Natural killer cell (primary cell): ENCODE measurements around the gene FBL. TPM values are rescaled to one million over a fixed set of nuclear protein-coding genes. Genes with fewer than 3 reads are reported as not detected.
"Not testable (repeated sequence)": the region's sequence is repeated elsewhere in the genome, so short reads cannot be mapped to it uniquely, and the experiment has no call there.

Experiments used
- ATAC-seq, 3 donors: fragments of 150-1000 bp in 2 of 3; fragments of 200-7000 bp in 1 of 3; cut with Tn5 transposase; 1 replicate in 1 of 3; 2 replicates in 2 of 3; pipeline ENCODE4 v1.10.0; 2021; ENCODE audit warnings: mild to moderate bottlenecking in 2 of 3, moderate library complexity in 2 of 3
- DNase-seq, 2 donors: peaks; one replicate each; pipeline versions ENCODE4 v3.0.0 to v3.0.0-alpha.2; 2013 to 2021; ENCODE audit warnings: mixed read lengths in 1 of 2
- H3K27ac ChIP-seq: one replicate; pipeline ENCODE4 v1.5.1; 2013; ENCODE audit warnings: mild to moderate bottlenecking, low read length
- H3K27me3 ChIP-seq: one replicate; pipeline ENCODE4 v1.6.1; 2013; ENCODE audit warnings: low read length; ENCODE audit not compliant: control insufficient read depth, insufficient read depth
- H3K36me3 ChIP-seq: one replicate; pipeline ENCODE4 v1.6.1; 2013; ENCODE audit warnings: low read length; ENCODE audit not compliant: control insufficient read depth, insufficient read depth
- H3K4me1 ChIP-seq: one replicate; pipeline ENCODE4 v1.6.1; 2013; ENCODE audit warnings: low read length; ENCODE audit not compliant: control insufficient read depth, insufficient read depth
- H3K4me3 ChIP-seq: one replicate; pipeline ENCODE4 v1.5.1; 2013; ENCODE audit warnings: low read length
- H3K9me3 ChIP-seq: one replicate; pipeline ENCODE4 v1.6.1; 2013; ENCODE audit warnings: low read length; ENCODE audit not compliant: control insufficient read depth, insufficient read depth
- H3K27ac Mint-ChIP-seq, 2 donors: one replicate each; pipeline ENCODE4 v1.8.0; 2022; ENCODE audit warnings: mild to moderate bottlenecking in 2 of 2, mixed read lengths in 2 of 2, moderate library complexity in 1 of 2
- H3K27me3 Mint-ChIP-seq, 2 donors: one replicate each; pipeline ENCODE4 v1.8.0; 2022; ENCODE audit warnings: low read depth in 2 of 2, mixed read lengths in 2 of 2
- H3K36me3 Mint-ChIP-seq: one replicate; pipeline ENCODE4 v1.8.0; 2022; ENCODE audit warnings: mixed read lengths
- H3K4me1 Mint-ChIP-seq, 2 donors: one replicate each; pipeline ENCODE4 v1.8.0; 2022; ENCODE audit warnings: mixed read lengths in 2 of 2
- H3K4me3 Mint-ChIP-seq: one replicate; pipeline ENCODE4 v1.8.0; 2022; ENCODE audit warnings: mild to moderate bottlenecking, moderate library complexity, mixed read lengths
- H3K9me3 Mint-ChIP-seq, 2 donors: one replicate each; pipeline ENCODE4 v1.8.0; 2022; ENCODE audit warnings: mixed read lengths in 2 of 2
- CTCF ChIP-seq: fragments of 200-600 bp; IDR thresholded peaks from one replicate; pipeline ENCODE4 v1.8.0; 2022; ENCODE audit warnings: antibody characterized with exemption
- WGBS: methylation state at CpG from one replicate; pipeline ENCODE4 v1.1.7; 2013; ENCODE audit warnings: missing lambda C conversion rate; ENCODE audit not compliant: insufficient coverage; 5-methylcytosine and 5-hydroxymethylcytosine counted together
- intact Hi-C: fragments of 100-400 bp; cut with micrococcal nuclease; formaldehyde crosslinking; loops from one replicate; pipeline ENCODE4 v1.14.2; 2022
- total RNA-seq, 4 donors: library from RNA; stranded (reverse); fragments of 120-200 nt in 1 of 4; gene quantifications; one replicate each; pipeline versions ENCODE4 v1.2.3 to v1.2.4, GENCODE V29; 2013 to 2022

FBL gene
- total RNA-seq, 3 donors from 2014 or later (not counting 1 experiment from before 2014, with no cell fraction given): 181 to 213 (median 201) TPM

DNA sequence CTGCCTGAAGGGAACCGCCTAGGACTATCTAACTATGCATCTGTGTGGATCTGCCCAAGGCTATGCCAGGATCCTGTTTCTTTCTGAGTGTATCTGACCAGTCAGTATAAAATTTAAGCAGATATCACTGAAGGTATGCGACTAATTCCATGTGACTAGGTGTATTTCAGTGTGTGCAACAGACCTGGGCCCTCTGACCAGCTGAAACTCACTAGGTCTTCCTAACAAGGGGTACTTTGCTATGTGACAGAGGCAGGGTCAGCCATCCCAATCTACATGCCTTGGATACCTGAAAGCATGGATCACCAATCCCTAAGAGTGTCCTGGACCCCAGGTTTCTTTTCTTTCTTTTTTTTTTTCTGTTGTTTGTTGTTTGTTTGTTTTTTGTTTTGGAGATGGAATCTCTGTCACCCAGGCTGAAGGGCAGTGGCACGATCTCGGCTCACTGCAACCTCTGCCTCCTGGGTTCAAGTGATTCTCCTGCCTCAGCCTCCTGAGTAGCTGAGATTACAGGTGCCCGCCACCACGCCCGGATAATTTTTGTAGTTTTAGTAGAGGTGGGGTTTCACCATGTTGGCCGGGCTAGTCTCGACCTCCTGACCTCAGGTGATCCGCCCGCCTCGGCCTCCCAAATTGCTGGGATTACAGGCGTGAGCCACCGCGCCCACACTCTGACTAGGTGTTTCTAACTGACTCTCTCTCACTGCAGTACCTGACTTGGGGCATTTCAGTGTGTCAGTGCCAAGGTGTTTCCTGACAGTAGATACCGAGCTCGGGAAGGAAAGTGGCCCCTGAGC, 44.8 kb upstream of the FBL start:
- H3K36me3 Mint-ChIP-seq: no peaks in the 10 kb centered on the region

GRCh38 chr19:39889872-39890754, 43.9 kb upstream of the FBL start:
- not testable (repeated sequence) for H3K27ac ChIP-seq, H3K36me3 ChIP-seq, H3K27me3 Mint-ChIP-seq, H3K27me3 ChIP-seq, H3K36me3 Mint-ChIP-seq, H3K4me3 ChIP-seq, H3K27ac Mint-ChIP-seq, H3K4me3 Mint-ChIP-seq, H3K9me3 Mint-ChIP-seq, H3K9me3 ChIP-seq, DNase-seq, H3K4me1 Mint-ChIP-seq
- intact Hi-C loops: loop anchor here (5.0 kb wide), 1 partner anchor 82 kb away; the partner anchor contains the start of gene PSMC4
- peaks cover 20% of the 10 kb centered on the region for H3K4me1 ChIP-seq
- WGBS: 90% methylated on average over 18 of the region's 20 CpGs
- ATAC-seq: peak in 1 of 3 donors; percentile 14

More for the DNA sequence above, 44.8 kb upstream of the FBL start:
- intact Hi-C loops: loop anchor here (5.0 kb wide), 1 partner anchor 81 kb away; the partner anchor contains the start of gene PSMC4
- Histone ChIP-seq H3K4me1 (peaks cover 20% of the 10 kb centered on the region), H3K4me3 (no peak overlapping the region), H3K9me3 (no peaks in the 10 kb centered on the region), H3K27me3 (no peaks in the 10 kb centered on the region), H3K36me3 (no peaks in the 10 kb centered on the region), H3K27ac (no peak overlapping the region)
- H3K27ac Mint-ChIP-seq: peak overlapping the region in 1 of 2 donors; percentile 17
- no peak for TF ChIP-seq CTCF
- H3K4me1 Mint-ChIP-seq: peaks cover 7 to 9% of the 10 kb centered on the region in 2 donors
- ATAC-seq (peak in 1 of 3 donors; percentile 0), DNase-seq (no peak)
- no peaks in the 10 kb centered on the region for H3K9me3 Mint-ChIP-seq
- H3K27me3 Mint-ChIP-seq: no peaks in the 10 kb centered on the region
- 86% methylated on average over 17 of the region's 17 CpGs for WGBS
- H3K4me3 Mint-ChIP-seq: peak overlapping the region; percentile 35

DNA sequence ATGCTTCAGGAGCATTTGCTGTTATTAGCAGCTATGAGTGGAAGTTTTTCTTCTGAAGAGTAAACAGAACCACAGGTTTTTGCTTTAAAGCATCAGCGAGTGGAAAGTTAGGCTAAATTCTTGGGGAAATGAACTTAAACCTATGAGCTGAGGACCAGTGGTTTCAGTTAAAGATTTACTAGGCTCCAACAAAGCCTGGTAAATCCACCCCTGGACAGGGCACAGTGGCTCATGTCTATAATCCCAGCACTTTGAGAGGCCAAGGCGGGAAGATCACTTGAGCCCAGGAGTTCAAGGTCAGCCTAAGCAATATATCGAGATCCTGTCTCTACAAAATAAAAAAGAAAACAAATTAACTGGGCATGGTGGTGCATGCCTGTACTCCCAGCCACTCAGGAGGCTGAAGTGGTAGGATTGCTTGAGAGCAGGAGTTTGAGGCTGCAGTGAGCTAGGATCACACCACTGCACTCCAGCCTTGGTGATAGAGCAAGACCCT, 41.3 kb upstream of the FBL start:
- H3K27ac ChIP-seq, H3K4me1 Mint-ChIP-seq, H3K4me3 ChIP-seq, H3K36me3 Mint-ChIP-seq, ATAC-seq, H3K9me3 ChIP-seq, H3K36me3 ChIP-seq, H3K27ac Mint-ChIP-seq, intact Hi-C loops, H3K4me3 Mint-ChIP-seq, H3K9me3 Mint-ChIP-seq, H3K27me3 Mint-ChIP-seq, H3K27me3 ChIP-seq, H3K4me1 ChIP-seq, DNase-seq: not testable (repeated sequence)
- 93% methylated on average over 2 of the region's 3 CpGs for WGBS

DNA sequence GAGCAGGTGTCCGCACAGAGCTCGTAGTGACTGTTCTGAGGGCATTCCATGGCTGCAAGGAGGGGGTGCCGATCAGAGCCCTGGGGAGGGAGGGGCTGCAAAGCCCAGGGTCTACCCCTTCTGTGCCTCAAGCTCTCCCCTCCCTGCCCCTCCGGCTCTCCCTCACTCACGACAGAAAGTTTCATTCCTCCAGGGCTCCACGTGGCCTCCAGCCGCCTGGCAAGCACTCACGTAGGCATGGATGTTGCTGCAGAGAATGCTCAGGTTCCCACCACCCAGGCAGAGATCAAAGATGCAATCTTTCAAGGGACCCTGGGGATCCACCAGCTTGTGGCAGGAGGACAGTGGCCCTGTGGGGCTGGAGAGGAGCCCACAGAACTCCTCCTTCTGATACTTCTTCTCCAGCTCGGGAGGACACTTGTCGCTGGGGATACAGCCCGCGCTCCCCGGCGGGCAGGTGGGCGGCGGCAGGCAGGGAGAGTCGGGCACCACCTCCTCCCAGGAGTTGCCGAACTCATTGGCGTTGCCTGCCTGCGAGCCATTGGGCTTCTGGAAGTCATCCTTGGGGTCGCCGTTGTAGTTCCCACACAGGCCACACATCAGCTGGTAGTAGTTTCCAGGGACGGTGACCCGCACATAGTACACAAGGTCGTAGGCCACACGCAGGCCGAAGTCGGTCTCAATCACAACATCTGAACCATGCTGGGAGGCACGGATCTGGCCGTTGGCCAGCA, 39.8 kb upstream of the FBL start:
- H3K4me1 Mint-ChIP-seq, ATAC-seq, H3K27ac ChIP-seq, H3K4me3 ChIP-seq, H3K27me3 ChIP-seq, DNase-seq, intact Hi-C loops, H3K9me3 ChIP-seq, H3K9me3 Mint-ChIP-seq, H3K4me3 Mint-ChIP-seq, H3K27me3 Mint-ChIP-seq, H3K4me1 ChIP-seq, H3K36me3 ChIP-seq, H3K27ac Mint-ChIP-seq, H3K36me3 Mint-ChIP-seq: not testable (repeated sequence)
- WGBS: 86% methylated on average over 14 of the region's 30 CpGs

DNA sequence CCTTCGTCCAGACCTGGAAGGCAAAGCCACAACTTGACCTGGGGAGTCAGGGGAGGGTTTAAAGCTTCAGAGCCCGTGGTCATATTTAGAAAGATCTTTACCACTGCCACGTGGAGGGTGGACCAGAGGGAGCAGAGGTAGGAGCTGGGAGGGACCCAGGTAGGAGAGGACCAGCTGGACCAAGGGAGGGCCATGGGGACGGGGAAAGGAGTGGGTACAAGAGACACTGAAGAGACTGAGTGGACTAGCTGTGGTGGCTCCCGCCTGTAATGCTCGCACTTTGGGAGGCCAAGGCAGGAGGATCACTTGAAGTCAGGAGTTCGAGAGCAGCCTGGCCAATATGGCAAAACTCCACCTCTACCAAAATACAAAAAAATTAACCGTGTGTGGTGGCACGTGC, 38.5 kb upstream of the FBL start:
- H3K27me3 ChIP-seq, H3K9me3 Mint-ChIP-seq, H3K27me3 Mint-ChIP-seq, H3K27ac Mint-ChIP-seq, H3K4me3 Mint-ChIP-seq, H3K36me3 Mint-ChIP-seq, H3K4me1 ChIP-seq, H3K27ac ChIP-seq, H3K36me3 ChIP-seq, H3K9me3 ChIP-seq, H3K4me3 ChIP-seq, DNase-seq, intact Hi-C loops, H3K4me1 Mint-ChIP-seq: not testable (repeated sequence)
- ATAC-seq: peak in 1 of 3 donors; percentile 12
- WGBS: 79% methylated on average over 1 of the region's 9 CpGs

DNA sequence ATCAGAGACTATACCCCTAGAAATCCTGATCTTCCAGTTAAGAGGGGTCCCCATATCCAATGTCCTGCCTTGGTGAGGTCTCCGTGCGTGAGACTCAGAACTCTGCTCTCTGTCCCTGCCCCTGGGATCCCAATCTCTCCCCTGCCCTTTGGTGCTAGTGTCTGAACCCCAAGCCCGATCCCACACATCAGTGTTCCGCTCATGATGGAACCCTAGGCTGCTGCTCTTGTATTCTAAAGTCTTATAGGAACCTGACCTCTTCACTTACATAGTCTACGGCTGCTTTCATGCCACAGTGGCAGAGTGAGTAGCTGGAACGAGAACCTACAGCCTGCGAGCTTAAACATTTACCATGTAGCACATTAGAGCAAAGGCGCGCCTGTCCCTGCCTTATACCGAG, 36.5 kb upstream of the FBL start:
- intact Hi-C loops, H3K36me3 Mint-ChIP-seq, H3K4me3 ChIP-seq, H3K4me3 Mint-ChIP-seq, H3K4me1 Mint-ChIP-seq, H3K36me3 ChIP-seq, H3K27me3 ChIP-seq, H3K9me3 Mint-ChIP-seq, H3K4me1 ChIP-seq, DNase-seq, ATAC-seq, H3K9me3 ChIP-seq, H3K27me3 Mint-ChIP-seq, H3K27ac ChIP-seq, H3K27ac Mint-ChIP-seq: not testable (repeated sequence)
- 88% methylated on average over 4 of the region's 10 CpGs for WGBS
